Esophagus squamous epithelium (tissue), 4 donors: Measurements from ENCODE around the gene ZNF710.
"Not testable (repeated sequence)": the region's sequence is repeated elsewhere in the genome, so short reads cannot be mapped to it uniquely, and the experiment has no call there.

Source experiments
- CTCF ChIP-seq, 6 experiments: fragments of 450-650 bp in 4 of 6; fragments of 200-600 bp in 2 of 6; sonication (generic) in 2 of 6; IDR thresholded peaks; one replicate each; pipeline ENCODE4 v1.5.1; 2016 to 2019; ENCODE audit warnings: antibody characterized with exemption in 6 of 6, mild to moderate bottlenecking in 4 of 6, moderate library complexity in 4 of 6
- POLR2A ChIP-seq, 4 donors: fragments of 450-650 bp; IDR thresholded peaks; one replicate each; pipeline ENCODE4 v1.6.1; 2017; ENCODE audit warnings: antibody characterized with exemption in 4 of 4, mild to moderate bottlenecking in 4 of 4, moderate library complexity in 3 of 4

- TF ChIP-seq CTCF, POLR2A (IDR thresholded peaks at IDR 0.05): not testable (repeated sequence)
Observed at GRCh38 chr15:89977836-89978235, 23.3 kb upstream of the ZNF710 start.
